GM13977 (cell line): ENCODE results near the gene SYNDIG1.

ENCODE experiments used
- DNase-seq: peaks from one replicate; pipeline ENCODE4 v3.0.0; 2012; ENCODE audit warnings: low spot score
- CTCF ChIP-seq: IDR thresholded peaks from 2 replicates; pipeline ENCODE4 v1.5.1; 2012; ENCODE audit warnings: mild to moderate bottlenecking, control low read depth; ENCODE audit not compliant: insufficient read depth; ENCODE audit errors: extremely low read depth, missing control alignments
- in situ Hi-C: fragments of 300-500 bp; cut with MboI; formaldehyde crosslinking; loops from one replicate; pipeline ENCODE4 v1.12.0; 2022; ENCODE audit warnings: low sequenced_read_pairs, low pct_unique_long_range_greater_than_20kb, mixed read lengths, inconsistent platforms; ENCODE audit not compliant: unreplicated experiment

The SYNDIG1 gene

GRCh38 chr20:24468401-24469115, 871 bp upstream of the SYNDIG1 start:
- no peak for TF ChIP-seq CTCF
- no peak for DNase-seq
- in situ Hi-C loops = loop anchor here (25.0 kb wide), 1 partner anchor 106 kb away; no protein-coding TSS in a partner anchor

- no peak for DNase-seq
- TF ChIP-seq CTCF = no peak
- in situ Hi-C loops = loop anchor here (25.0 kb wide), 1 partner anchor 108 kb away; no protein-coding TSS in a partner anchor
These were observed 691 bp downstream of the SYNDIG1 start for GRCh38 chr20:24469894-24470745.

- in situ Hi-C loops = loop anchor here (25.0 kb wide), 1 partner anchor 109 kb away; no protein-coding TSS in a partner anchor
- DNase-seq = no peak
These were observed 1.5 kb downstream of the SYNDIG1 start for GRCh38 chr20:24470746-24471582.

GRCh38 chr20:24472426-24472825, 3.0 kb downstream of the SYNDIG1 start:
- in situ Hi-C loops = loop anchor here (25.0 kb wide), 1 partner anchor 110 kb away; no protein-coding TSS in a partner anchor

More at GRCh38 chr20:24470746-24471582, 1.5 kb downstream of the SYNDIG1 start:
- TF ChIP-seq CTCF = no peak

GRCh38 chr20:24473435-24474223, 4.2 kb downstream of the SYNDIG1 start:
- DNase-seq = no peak
- no peak for TF ChIP-seq CTCF

More at GRCh38 chr20:24472426-24472825, 3.0 kb downstream of the SYNDIG1 start:
- no peak for DNase-seq
- no peak for TF ChIP-seq CTCF

More at GRCh38 chr20:24473435-24474223, 4.2 kb downstream of the SYNDIG1 start:
- in situ Hi-C loops = loop anchor here (25.0 kb wide), 1 partner anchor 111 kb away; no protein-coding TSS in a partner anchor
